Activated CD8-positive, alpha-beta memory T cell treated with anti-CD3 and anti-CD28 coated beads for 1 hour (primary cell): ENCODE results near the gene WFIKKN1.

Experiments used
- DNase-seq, 2 donors: peaks; one replicate each; pipeline ENCODE4 v3.0.0-alpha.2; 2020; ENCODE audit warnings: low read depth in 1 of 2; ENCODE audit errors: extremely low read depth in 1 of 2

Gene WFIKKN1

GRCh38 chr16:671353-672131, 40.8 kb downstream of the WFIKKN1 start:
- DNase-seq, result no peak

GRCh38 chr16:672371-672770, 41.6 kb downstream of the WFIKKN1 start:
- DNase-seq, result no peak

- DNase-seq, result no peak
Observed at GRCh38 chr16:672851-673250, 42.1 kb downstream of the WFIKKN1 start.

GRCh38 chr16:673399-673991, 42.7 kb downstream of the WFIKKN1 start:
- DNase-seq, result no peak

GRCh38 chr16:674214-674881, 43.6 kb downstream of the WFIKKN1 start:
- no peak for DNase-seq

- DNase-seq, result no peak
Observed at GRCh38 chr16:674968-675883, 44.4 kb downstream of the WFIKKN1 start, which contains the start of gene RHBDL1. Gene RHBDL1, plus strand, starts transcription at chr16:675671. Its CDS starts 120 bp downstream, at chr16:675791.

- no peak for DNase-seq
Observed at GRCh38 chr16:675884-676564, 45.2 kb downstream of the WFIKKN1 start.

GRCh38 chr16:676565-676902, 45.7 kb downstream of the WFIKKN1 start:
- DNase-seq, result no peak

- no peak for DNase-seq
Observed at GRCh38 chr16:676913-677312, 46.1 kb downstream of the WFIKKN1 start.

GRCh38 chr16:677316-678190, 46.8 kb downstream of the WFIKKN1 start:
- DNase-seq, result no peak

GRCh38 chr16:678209-678857, 47.5 kb downstream of the WFIKKN1 start:
- DNase-seq, result no peak

- DNase-seq, result no peak
Observed at GRCh38 chr16:678858-679813, 48.4 kb downstream of the WFIKKN1 start.

GRCh38 chr16:679814-680624, 49.2 kb downstream of the WFIKKN1 start, which contains the start of gene STUB1:
Gene STUB1, plus strand, starts transcription at chr16:680410. Its CDS starts 116 bp downstream, at chr16:680526.
- DNase-seq, result peak; percentile 56 to 82

- DNase-seq, result no peak
Observed at GRCh38 chr16:680625-680945, 49.8 kb downstream of the WFIKKN1 start.

- no peak for DNase-seq
Observed at GRCh38 chr16:680967-681745, 50.4 kb downstream of the WFIKKN1 start.

GRCh38 chr16:681746-682427, 51.1 kb downstream of the WFIKKN1 start:
- DNase-seq, result no peak
